NCI-H2196 (cell line): ENCODE results near the gene ST6GAL1.

Experiments
- DNase-seq: peaks from one replicate; lab custom pipeline; 2025; ENCODE audit not compliant: unreplicated experiment; lab: John Stamatoyannopoulos, UW

The ST6GAL1 gene

GRCh38 chr3:187072102-187072501 is 141.8 kb downstream of the ST6GAL1 start:
- DNase-seq: no peak

GRCh38 chr3:187072511-187072910 is 142.2 kb downstream of the ST6GAL1 start:
- DNase-seq: no peak

- DNase-seq: no peak
These were observed 143.3 kb downstream of the ST6GAL1 start for GRCh38 chr3:187073581-187074098.

DNA sequence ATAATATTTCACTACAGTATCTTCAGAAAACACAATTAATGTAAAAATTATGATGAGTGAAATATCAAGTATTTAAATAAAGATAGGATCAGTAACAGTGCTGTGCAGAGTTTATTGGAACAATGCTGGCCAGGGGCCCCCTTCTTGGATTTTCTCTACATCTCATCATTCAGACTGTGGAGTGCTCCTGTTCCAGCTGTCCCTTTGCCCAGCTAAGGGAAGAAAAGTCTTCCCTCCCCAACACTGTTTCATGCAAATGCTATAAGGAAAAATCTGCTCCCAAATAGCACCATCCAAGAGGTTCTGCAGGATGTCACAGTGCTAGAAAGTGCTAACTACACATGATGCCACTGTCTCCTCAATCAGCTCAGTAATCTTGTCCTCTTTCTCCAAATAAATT is 144.5 kb downstream of the ST6GAL1 start:
- no peak for DNase-seq

GRCh38 chr3:187076297-187076696 is 146.0 kb downstream of the ST6GAL1 start:
- DNase-seq: no peak

- no peak for DNase-seq
These were observed 146.8 kb downstream of the ST6GAL1 start for GRCh38 chr3:187077085-187077484.

- DNase-seq: no peak
These were observed 147.2 kb downstream of the ST6GAL1 start for GRCh38 chr3:187077537-187077936.

DNA sequence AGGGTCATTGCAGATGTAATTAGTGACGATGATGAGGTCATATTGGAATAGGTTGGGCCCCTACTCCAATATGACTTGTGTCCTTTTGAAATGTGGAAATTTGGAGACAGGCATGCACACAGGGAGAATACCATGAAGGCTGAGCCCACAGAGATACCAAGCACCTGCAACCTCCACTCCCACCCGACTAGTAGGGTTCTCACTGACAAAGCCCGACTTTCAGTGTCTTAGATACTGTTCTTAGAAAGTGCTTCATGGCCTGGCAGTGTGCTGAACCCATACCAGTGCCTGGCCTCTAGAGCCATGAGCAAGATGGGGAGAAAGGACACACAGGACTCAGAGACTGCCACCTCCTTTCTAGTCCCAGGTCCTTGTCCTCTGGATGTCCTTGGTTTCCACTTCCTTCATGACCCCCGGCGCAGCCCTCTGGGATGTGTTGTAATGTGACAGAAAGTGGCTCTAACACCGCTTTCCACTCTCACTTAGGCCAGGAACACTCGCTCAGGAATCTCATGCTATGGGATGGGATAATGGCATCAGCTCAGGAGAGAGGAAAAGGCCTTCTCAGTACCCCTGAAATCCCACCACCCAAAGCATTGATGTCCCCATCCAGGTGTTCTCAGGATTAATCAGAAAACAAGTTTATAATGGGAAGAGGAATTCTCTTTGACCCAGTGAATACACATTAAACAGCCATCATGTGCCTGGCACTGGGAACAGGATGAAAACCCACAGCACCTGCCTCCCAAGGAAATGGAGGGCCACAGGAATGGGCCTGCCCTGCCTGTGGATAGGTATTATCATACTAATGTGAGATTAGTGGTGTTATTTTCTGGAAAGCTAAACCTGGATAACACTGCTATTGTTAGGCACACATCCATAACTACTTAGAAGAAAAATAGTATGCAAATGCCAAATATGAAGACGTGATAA is 149.0 kb downstream of the ST6GAL1 start:
- no peak for DNase-seq

- no peak for DNase-seq
These were observed 150.6 kb downstream of the ST6GAL1 start for GRCh38 chr3:187080799-187081450.

GRCh38 chr3:187082758-187083375 is 152.5 kb downstream of the ST6GAL1 start:
- no peak for DNase-seq

GRCh38 chr3:187084126-187084525 is 153.8 kb downstream of the ST6GAL1 start:
- DNase-seq: no peak

DNA sequence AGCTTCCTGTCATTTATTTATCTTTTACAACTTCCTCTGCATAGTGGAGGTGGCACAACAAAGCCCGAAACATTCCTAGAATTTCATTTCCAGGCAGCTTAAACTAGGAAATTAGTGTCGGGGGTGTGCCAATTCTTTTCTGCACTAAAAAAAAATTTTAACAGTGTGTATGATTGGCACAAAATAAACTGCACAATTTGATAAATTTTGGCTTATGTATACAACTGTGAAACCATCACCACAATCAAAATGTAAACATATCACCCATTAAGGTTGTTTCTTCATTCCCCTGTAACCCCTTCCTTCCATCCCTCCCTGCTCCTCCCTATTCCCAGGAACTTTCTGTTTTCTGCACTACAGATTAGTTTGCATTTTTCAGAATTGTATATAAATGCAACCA is 154.3 kb downstream of the ST6GAL1 start:
- no peak for DNase-seq

DNA sequence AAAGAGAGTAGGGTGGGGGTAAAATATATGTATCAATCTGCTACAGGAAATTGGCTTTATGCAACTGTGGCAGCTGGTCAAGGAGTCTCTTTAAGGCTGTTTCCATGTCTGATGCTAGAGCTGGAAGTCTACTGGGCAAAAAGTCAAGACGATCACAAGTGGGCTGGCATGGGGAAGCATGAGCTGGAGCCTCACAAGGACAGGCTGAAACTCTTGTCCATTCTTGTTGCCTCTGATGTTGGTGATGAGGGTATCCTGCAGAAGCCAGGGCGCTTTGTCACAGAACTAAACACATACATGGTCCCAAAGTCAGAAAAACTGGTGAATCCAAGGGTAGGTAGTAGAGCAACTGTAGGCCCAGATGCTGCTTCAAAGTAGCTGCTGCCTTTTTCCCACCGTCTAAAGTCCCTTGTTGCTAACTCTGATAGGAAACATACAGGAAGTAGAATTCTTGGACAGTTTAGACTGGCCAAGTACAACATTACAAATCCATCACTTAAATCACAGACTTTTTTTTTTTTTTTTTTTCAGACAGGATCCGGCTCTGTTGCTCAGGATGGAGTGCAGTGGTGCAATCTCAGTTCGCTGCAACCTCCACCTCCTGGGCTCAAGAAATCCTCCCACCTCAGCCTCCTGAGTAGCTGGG is 154.8 kb downstream of the ST6GAL1 start:
- DNase-seq: no peak

DNA sequence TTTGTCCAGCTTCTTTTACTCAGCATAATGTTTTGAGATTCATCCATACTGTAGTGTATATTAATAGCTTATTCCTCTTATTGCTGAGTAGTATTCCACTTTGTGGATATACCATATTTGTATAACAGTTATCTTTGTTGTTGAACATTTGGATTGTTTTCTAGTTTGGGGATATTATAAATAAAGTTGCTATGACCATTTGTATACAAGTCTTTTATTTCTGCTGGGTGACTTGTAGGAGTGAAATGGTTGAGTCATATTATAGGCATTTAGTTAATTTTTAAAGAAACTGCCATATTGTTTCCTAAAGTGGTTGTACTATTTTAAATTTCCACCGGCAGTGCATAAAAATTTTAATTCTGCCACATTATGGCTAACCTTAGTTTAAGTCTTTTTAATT is 155.6 kb downstream of the ST6GAL1 start:
- DNase-seq: no peak

- DNase-seq: no peak
These were observed 156.5 kb downstream of the ST6GAL1 start for GRCh38 chr3:187086831-187087230.

- DNase-seq: no peak
These were observed 158.4 kb downstream of the ST6GAL1 start for GRCh38 chr3:187088701-187089100.

DNA sequence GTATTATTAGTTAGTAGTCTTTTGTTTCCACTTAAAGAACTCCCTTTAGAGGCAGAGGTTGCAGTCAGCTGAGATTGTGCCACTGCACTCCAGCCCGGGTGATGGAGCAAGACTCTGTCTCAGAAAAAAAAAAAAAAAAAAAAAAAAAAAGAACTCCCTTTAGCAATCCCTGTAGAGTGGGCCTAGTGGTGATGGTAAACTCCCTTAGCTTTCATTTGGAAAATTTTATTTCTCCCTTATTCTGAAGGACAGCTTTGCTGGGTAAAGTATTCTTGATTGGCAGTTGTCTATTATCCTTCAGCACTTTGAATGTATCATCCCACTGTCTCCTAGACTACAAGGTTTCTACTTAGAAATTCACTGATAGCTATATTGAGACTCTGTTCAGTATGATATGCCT is 163.0 kb downstream of the ST6GAL1 start:
- DNase-seq: no peak

- no peak for DNase-seq
These were observed 168.7 kb downstream of the ST6GAL1 start for GRCh38 chr3:187098923-187099512.

DNA sequence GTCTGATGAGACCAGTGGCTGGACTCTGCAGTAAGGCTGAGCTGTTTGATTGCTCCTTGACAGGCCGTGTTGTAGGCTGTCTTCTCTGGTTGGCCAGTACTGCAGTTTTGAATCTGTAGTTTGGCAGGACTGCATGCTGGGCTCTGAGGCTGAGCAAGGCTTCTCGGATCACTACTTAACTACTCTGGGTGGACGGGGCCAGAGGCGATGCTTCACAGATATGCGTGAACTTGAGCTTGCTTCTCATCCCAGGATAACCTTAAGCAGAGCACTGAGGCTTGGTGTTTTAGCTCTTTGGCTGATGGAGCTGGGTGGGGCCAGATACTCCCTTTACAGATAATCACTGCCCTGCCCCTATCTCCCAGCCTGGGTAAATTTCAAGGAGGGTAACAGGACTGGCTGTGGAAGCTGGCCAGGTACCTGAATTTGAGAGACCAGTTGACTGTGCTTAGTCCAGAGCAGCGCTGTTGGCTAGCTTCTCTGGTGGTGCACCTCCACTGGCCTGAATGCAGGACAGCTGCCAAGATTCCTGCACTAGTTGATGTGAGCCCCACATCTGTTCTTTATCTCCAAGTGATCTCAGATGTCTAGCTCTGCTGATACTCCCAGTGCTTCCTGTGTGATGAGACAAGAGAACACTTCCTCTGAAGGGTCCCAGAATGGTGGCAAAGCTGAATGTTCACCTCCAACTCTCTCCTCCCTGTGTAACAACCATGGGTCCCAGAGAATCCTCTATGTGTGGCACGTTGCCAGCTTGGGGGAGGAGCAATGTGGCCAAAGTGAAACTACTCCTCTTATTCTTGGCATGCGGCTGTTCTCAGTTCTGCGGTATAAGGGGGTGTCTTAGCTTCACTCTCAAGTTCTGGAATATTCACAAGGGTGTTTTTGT is 171.1 kb downstream of the ST6GAL1 start:
- DNase-seq: peak; percentile 88
